ENCODE results near the gene FTO.

GRCh38 chr16:53848277-53848942 lies 144.5 kb downstream of the FTO start:
- no peak for TF ChIP-seq CTCF (IDR thresholded peaks at IDR 0.05)
- no peak for TF ChIP-seq POLR2A (IDR thresholded peaks at IDR 0.05)
